Hematopoietic multipotent progenitor cell treated with erythropoietin and hydrocortisone succinate and interleukin-3 and kit ligand, for 15 days (in vitro differentiated cells): ENCODE data around the gene GSX1.
A peak's percentile ranks its signal among the peaks of the same experiment; 100 is the strongest.
"Not testable (repeated sequence)": the region's sequence is repeated elsewhere in the genome, so short reads cannot be mapped to it uniquely, and the experiment has no call there.

Experiments used
- DNase-seq: peaks from one replicate; pipeline ENCODE4 v3.0.0-alpha.2; 2015; ENCODE audit warnings: low spot score

GSX1 gene

GRCh38 chr13:27794921-27795717 lies 2.8 kb downstream of the GSX1 start:
- DNase-seq, result no peak

- no peak for DNase-seq
Measured at GRCh38 chr13:27795718-27796019, 3.4 kb downstream of the GSX1 start.

GRCh38 chr13:27796544-27797227 lies 4.4 kb downstream of the GSX1 start:
- DNase-seq, result no peak

GRCh38 chr13:27797228-27797624 lies 4.9 kb downstream of the GSX1 start:
- DNase-seq, result no peak

GRCh38 chr13:27806744-27807387 lies 14.6 kb downstream of the GSX1 start:
- DNase-seq, result no peak

- DNase-seq, result no peak
Measured at GRCh38 chr13:27808851-27809550, 16.7 kb downstream of the GSX1 start.

- DNase-seq, result no peak
Measured at GRCh38 chr13:27810009-27810408, 17.7 kb downstream of the GSX1 start.

GRCh38 chr13:27810461-27810860 lies 18.2 kb downstream of the GSX1 start:
- no peak for DNase-seq

- DNase-seq, result no peak
Measured at GRCh38 chr13:27813826-27814225, 21.5 kb downstream of the GSX1 start.

- not testable (repeated sequence) for DNase-seq
Measured at GRCh38 chr13:27817832-27818231, 25.5 kb downstream of the GSX1 start.

- DNase-seq, result no peak
Measured at GRCh38 chr13:27820524-27821482, 28.5 kb downstream of the GSX1 start.

- DNase-seq, result no peak
Measured at GRCh38 chr13:27821566-27821965, 29.3 kb downstream of the GSX1 start.

- no peak for DNase-seq
Measured at GRCh38 chr13:27822258-27822872, 30.1 kb downstream of the GSX1 start.

- no peak for DNase-seq
Measured at GRCh38 chr13:27822873-27823311, 30.6 kb downstream of the GSX1 start.

GRCh38 chr13:27824121-27824520 lies 31.8 kb downstream of the GSX1 start:
- no peak for DNase-seq

- no peak for DNase-seq
Measured at GRCh38 chr13:27825072-27825471, 32.8 kb downstream of the GSX1 start.

- DNase-seq, result peak; percentile 66
Measured at GRCh38 chr13:27826379-27827353, 34.4 kb downstream of the GSX1 start.

- DNase-seq, result no peak
Measured at GRCh38 chr13:27827646-27828045, 35.4 kb downstream of the GSX1 start.

GRCh38 chr13:27830010-27830409 lies 37.7 kb downstream of the GSX1 start:
- peak; percentile 57 for DNase-seq

- DNase-seq, result no peak
Measured at GRCh38 chr13:27833206-27833605, 40.9 kb downstream of the GSX1 start.
